Measurements from ENCODE around the gene PBRM1. TPM values are rescaled to one million over a fixed set of nuclear protein-coding genes. Genes with fewer than 3 reads are reported as not detected.

The PBRM1 gene
- total and polyA plus RNA-seq, 2 experiments from 2014 or later = 57.5 to 72.5 TPM

GRCh38 chr3:52705688-52706686 lies 20.3 kb upstream of the PBRM1 start, which contains the start of the genes GLT8D1 and SPCS1:
GLT8D1 (minus strand) TSS chr3:52705791; CDS start chr3:52700460, 5,331 bp downstream.
SPCS1 (plus strand) TSS chr3:52706106; CDS start chr3:52706247, 141 bp downstream.
- peak within 1 kb of the TSS; percentile 80; the same call in 1 of the 2 replicates for H3K27ac ChIP-seq (ENCODE audit: low read depth)

GRCh38 chr3:52705438-52705687 lies 19.6 kb upstream of the PBRM1 start:
- Histone ChIP-seq H3K4me2 (peak overlapping the region; percentile 100), H3K36me3 (ENCODE audit: insufficient read depth) (peaks cover 14% of the 10 kb centered on the region), H3K4me1 (ENCODE audit: insufficient read depth) (peaks cover 10% of the 10 kb centered on the region), H4K20me1 (replicated peaks; ENCODE audit: insufficient read depth) (peaks cover 15% of the 10 kb centered on the region), H3K27ac (ENCODE audit: low read depth) (no peak overlapping the region), H3K9me2 (ENCODE audit: insufficient read depth) (no peaks in the 10 kb centered on the region), H2AFZ (peak overlapping the region; percentile 98), H3K27me3 (ENCODE audit: insufficient read depth) (no peaks in the 10 kb centered on the region), H3K4me3 (peak overlapping the region; percentile 99), H3K79me2 (replicated peaks; ENCODE audit: insufficient read depth) (peaks cover 50% of the 10 kb centered on the region), H3F3A (replicated peaks; ENCODE audit: low read depth) (peaks cover 3% of the 10 kb centered on the region; the same call in 1 of the 2 replicates)
- no peaks in the 10 kb centered on the region for H3K9me3 Mint-ChIP-seq
- ATAC-seq = no peak; the same call in 2 of the 3 replicates
- peaks cover 13% of the 10 kb centered on the region for H3K4me1 Mint-ChIP-seq
- H3K27ac Mint-ChIP-seq = no peak overlapping the region
- H3K27me3 Mint-ChIP-seq (ENCODE audit: insufficient read depth, low read depth, poor library complexity) = peaks cover 14% of the 10 kb centered on the region
- H3K36me3 Mint-ChIP-seq (ENCODE audit: low read depth) = peaks cover 16% of the 10 kb centered on the region
- H3K4me3 Mint-ChIP-seq = peak overlapping the region; percentile 99
- no peak for DNase-seq (ENCODE audit: low spot score)
- TF ChIP-seq REST (IDR thresholded peaks at IDR 0.05; ENCODE audit: unreplicated experiment) (no peak), ZNF114 (CRISPR knock-in tag; IDR thresholded peaks at IDR 0.05) (no peak), ETS1 (IDR thresholded peaks at IDR 0.05) (no peak)

More at GRCh38 chr3:52705688-52706686, 20.3 kb upstream of the PBRM1 start, which contains the start of the genes GLT8D1 and SPCS1:
- Histone ChIP-seq H3K4me1 (ENCODE audit: insufficient read depth) (peaks cover 10% of the 10 kb centered on the region), H3F3A (replicated peaks; ENCODE audit: low read depth) (peaks cover 3% of the 10 kb centered on the region; the same call in 1 of the 2 replicates), H3K27me3 (ENCODE audit: insufficient read depth) (no peaks in the 10 kb centered on the region), H2AFZ (peak within 1 kb of the TSS; percentile 98), H3K36me3 (ENCODE audit: insufficient read depth) (peaks cover 14% of the 10 kb centered on the region), H4K20me1 (replicated peaks; ENCODE audit: insufficient read depth) (peaks cover 15% of the 10 kb centered on the region), H3K9me2 (ENCODE audit: insufficient read depth) (no peaks in the 10 kb centered on the region), H3K4me2 (peak within 1 kb of the TSS; percentile 100), H3K79me2 (replicated peaks; ENCODE audit: insufficient read depth) (peaks cover 50% of the 10 kb centered on the region), H3K4me3 (peak within 1 kb of the TSS; percentile 99)
- H3K4me1 Mint-ChIP-seq = peaks cover 13% of the 10 kb centered on the region
- TF ChIP-seq NANOG (IDR thresholded peaks at IDR 0.05; ENCODE audit: borderline replicate concordance) = no peak
- TF ChIP-seq ETS1 (IDR thresholded peaks at IDR 0.05) = peak; percentile 83
- peak; percentile 72 for TF ChIP-seq CREB1 (CRISPR knock-in tag; IDR thresholded peaks at IDR 0.05; ENCODE audit: low read depth)
- peak; percentile 88 for TF ChIP-seq POLR2AphosphoS5 (IDR thresholded peaks at IDR 0.05; ENCODE audit: low read depth)
- H3K27ac Mint-ChIP-seq = peak within 1 kb of the TSS; percentile 91
- H3K36me3 Mint-ChIP-seq (ENCODE audit: low read depth) = peaks cover 16% of the 10 kb centered on the region
- DNase-seq (ENCODE audit: low spot score) = peak; percentile 93
- no peaks in the 10 kb centered on the region for H3K9me3 Mint-ChIP-seq
- H3K4me3 Mint-ChIP-seq = peak within 1 kb of the TSS; percentile 99
- peak; percentile 95 for ATAC-seq
- peaks cover 14% of the 10 kb centered on the region for H3K27me3 Mint-ChIP-seq (ENCODE audit: insufficient read depth, low read depth, poor library complexity)

Data from GM23338 (cell line).